HepG2 (cell line): ENCODE measurements around the gene ZFP36L2. TPM values are rescaled to one million over a fixed set of nuclear protein-coding genes. Genes with fewer than 3 reads are reported as not detected.

Experiments used
- CEBPB ChIP-seq: IDR thresholded peaks from 2 replicates; pipeline ENCODE4 v1.6.1; 2011; ENCODE audit warnings: low read depth, low read length, improper control_type of control experiment, borderline replicate concordance
- CHD2 ChIP-seq: IDR thresholded peaks from 2 replicates; pipeline ENCODE4 v1.6.1; 2011; ENCODE audit warnings: low read depth, low read length, improper control_type of control experiment
- GZF1 ChIP-seq: sonication (generic); formaldehyde crosslinking; IDR thresholded peaks from 2 replicates; pipeline ENCODE4 v1.5.1; 2020; ENCODE audit warnings: mild to moderate bottlenecking, missing genetic modification reagents
- MTA1 ChIP-seq: sonication (generic); formaldehyde crosslinking; IDR thresholded peaks from 2 replicates; pipeline ENCODE4 v1.4.0; 2020; ENCODE audit warnings: missing genetic modification reagents, mild to moderate bottlenecking, borderline replicate concordance
- STAG1 ChIP-seq: sonication (generic); formaldehyde crosslinking; IDR thresholded peaks from 2 replicates; pipeline ENCODE4 v1.4.0; 2020; ENCODE audit warnings: missing genetic modification reagents
- TCF12 ChIP-seq, 2 experiments: fragments of 450-650 bp in 1 of 2; sonication (generic) in 1 of 2; formaldehyde crosslinking in 1 of 2; IDR thresholded peaks; 2 replicates each; pipeline versions ENCODE4 v1.6.1 to v1.8.0; 2017 to 2022; ENCODE audit warnings: antibody characterized with exemption in 1 of 2, mild to moderate bottlenecking in 1 of 2, missing genetic modification reagents in 1 of 2, moderate library complexity in 1 of 2
- ZKSCAN1 ChIP-seq: fragments of 150-350 bp; IDR thresholded peaks from 2 replicates; pipeline ENCODE4 v1.6.1; 2014; ENCODE audit warnings: low read length
- ZNF484 ChIP-seq: sonication (generic); formaldehyde crosslinking; IDR thresholded peaks from 2 replicates; pipeline ENCODE4 v1.5.1; 2020; ENCODE audit warnings: mild to moderate bottlenecking, low read depth, missing genetic modification reagents, borderline replicate concordance
- ZNF768 ChIP-seq: sonication (generic); formaldehyde crosslinking; IDR thresholded peaks from 2 replicates; pipeline ENCODE4 v1.4.0; 2020; ENCODE audit warnings: missing genetic modification reagents
- ZSCAN30 ChIP-seq: sonication (generic); formaldehyde crosslinking; IDR thresholded peaks from 2 replicates; pipeline ENCODE4 v1.5.0; 2020; ENCODE audit warnings: mild to moderate bottlenecking, missing genetic modification reagents
- polyA plus RNA-seq, 8 experiments: library from polyadenylated mRNA; depleted of rRNA in 3 of 8; stranded (reverse) in 7 of 8; unstranded in 1 of 8; fragments of >200 nt; fragmentation: Illumina TruSeq in 4 of 8; extraction: Trizol in 4 of 8; gene quantifications; 2 replicates each; pipeline versions ENCODE4 v1.2.1 to v1.2.3, GENCODE V29; 2011 to 2016; ENCODE audit warnings: low read depth in 4 of 8, missing spikeins in 1 of 8, mixed read lengths in 1 of 8; ENCODE audit not compliant: insufficient read depth in 1 of 8
- total RNA-seq, 5 experiments: library from RNA; depleted of rRNA; stranded (reverse); fragments of >200 nt; fragmentation: Illumina TruSeq; extraction: Trizol; gene quantifications; 2 replicates each; pipeline ENCODE4 v1.2.3, GENCODE V29; 2016; ENCODE audit warnings: low read depth in 1 of 5
- TF ChIP-seq, protein P1 (sequence below): sonication (generic); formaldehyde crosslinking; IDR thresholded peaks from 2 replicates; pipeline ENCODE4 v1.4.0; 2020; ENCODE audit warnings: mild to moderate bottlenecking, missing genetic modification reagents
- TF ChIP-seq, protein P2 (sequence below), 2 experiments: fragments of 450-650 bp in 1 of 2; sonication (generic) in 1 of 2; formaldehyde crosslinking in 1 of 2; IDR thresholded peaks; 2 replicates each; pipeline versions ENCODE4 v1.6.1 to v1.8.0; 2016 to 2022; ENCODE audit warnings: antibody characterized with exemption in 1 of 2, mild to moderate bottlenecking in 1 of 2, missing genetic modification reagents in 1 of 2
- TF ChIP-seq, protein P3 (sequence below): sonication (generic); formaldehyde crosslinking; IDR thresholded peaks from 2 replicates; pipeline ENCODE4 v1.4.0; 2020; ENCODE audit warnings: missing genetic modification reagents

ZFP36L2 gene
- total and polyA plus RNA-seq, 2 of the 13 experiments (the other 11 are each of a cell fraction or from before 2014, with no cell fraction given) = 11.2 to 21.8 TPM

DNA sequence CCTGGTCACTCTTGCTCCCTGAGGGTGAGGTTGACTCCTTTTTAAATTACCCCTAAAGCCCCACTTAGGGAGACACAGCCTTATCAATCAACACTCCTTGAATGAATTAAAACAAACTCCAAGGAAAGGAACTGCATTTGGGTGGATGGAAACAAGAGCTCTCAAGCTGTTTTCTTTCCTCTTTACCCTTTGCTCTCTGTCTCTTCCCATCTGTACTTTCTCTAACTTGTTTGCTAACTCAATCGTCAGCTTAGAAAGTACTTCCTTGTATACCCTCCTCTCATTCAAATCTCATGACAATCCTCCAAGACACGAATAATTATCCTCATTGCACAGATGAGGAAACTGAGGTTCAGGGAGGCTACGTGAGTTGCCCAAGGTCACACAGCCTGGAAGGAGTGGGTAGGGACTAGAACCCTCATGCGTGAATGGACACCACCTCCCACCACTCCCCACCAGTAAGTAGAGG, 32.7 kb downstream of the ZFP36L2 start (continued):
- TF ChIP-seq MTA1 (CRISPR knock-in tag) (no peak; the same call in 1 of the 2 replicates), ZNF768 (peak; percentile 93; the same call in 1 of the 2 replicates), TCF12 (IDR thresholded peaks at IDR 0.05) (no peak), TCF12 (CRISPR knock-in tag; IDR thresholded peaks at IDR 0.05) (no peak), CHD2 (0 out of 2 replicates have a peak, but pooled peaks have one; percentile 42), STAG1 (CRISPR knock-in tag) (no peak), GZF1 (CRISPR knock-in tag) (0 out of 2 replicates have a peak, but pooled peaks have one; percentile 16), ZKSCAN1 (no peak), ZSCAN30 (CRISPR knock-in tag) (0 out of 2 replicates have a peak, but pooled peaks have one; percentile 8), ZNF484 (CRISPR knock-in tag) (no peak), CEBPB (no peak)
- TF ChIP-seq, protein P1, sequence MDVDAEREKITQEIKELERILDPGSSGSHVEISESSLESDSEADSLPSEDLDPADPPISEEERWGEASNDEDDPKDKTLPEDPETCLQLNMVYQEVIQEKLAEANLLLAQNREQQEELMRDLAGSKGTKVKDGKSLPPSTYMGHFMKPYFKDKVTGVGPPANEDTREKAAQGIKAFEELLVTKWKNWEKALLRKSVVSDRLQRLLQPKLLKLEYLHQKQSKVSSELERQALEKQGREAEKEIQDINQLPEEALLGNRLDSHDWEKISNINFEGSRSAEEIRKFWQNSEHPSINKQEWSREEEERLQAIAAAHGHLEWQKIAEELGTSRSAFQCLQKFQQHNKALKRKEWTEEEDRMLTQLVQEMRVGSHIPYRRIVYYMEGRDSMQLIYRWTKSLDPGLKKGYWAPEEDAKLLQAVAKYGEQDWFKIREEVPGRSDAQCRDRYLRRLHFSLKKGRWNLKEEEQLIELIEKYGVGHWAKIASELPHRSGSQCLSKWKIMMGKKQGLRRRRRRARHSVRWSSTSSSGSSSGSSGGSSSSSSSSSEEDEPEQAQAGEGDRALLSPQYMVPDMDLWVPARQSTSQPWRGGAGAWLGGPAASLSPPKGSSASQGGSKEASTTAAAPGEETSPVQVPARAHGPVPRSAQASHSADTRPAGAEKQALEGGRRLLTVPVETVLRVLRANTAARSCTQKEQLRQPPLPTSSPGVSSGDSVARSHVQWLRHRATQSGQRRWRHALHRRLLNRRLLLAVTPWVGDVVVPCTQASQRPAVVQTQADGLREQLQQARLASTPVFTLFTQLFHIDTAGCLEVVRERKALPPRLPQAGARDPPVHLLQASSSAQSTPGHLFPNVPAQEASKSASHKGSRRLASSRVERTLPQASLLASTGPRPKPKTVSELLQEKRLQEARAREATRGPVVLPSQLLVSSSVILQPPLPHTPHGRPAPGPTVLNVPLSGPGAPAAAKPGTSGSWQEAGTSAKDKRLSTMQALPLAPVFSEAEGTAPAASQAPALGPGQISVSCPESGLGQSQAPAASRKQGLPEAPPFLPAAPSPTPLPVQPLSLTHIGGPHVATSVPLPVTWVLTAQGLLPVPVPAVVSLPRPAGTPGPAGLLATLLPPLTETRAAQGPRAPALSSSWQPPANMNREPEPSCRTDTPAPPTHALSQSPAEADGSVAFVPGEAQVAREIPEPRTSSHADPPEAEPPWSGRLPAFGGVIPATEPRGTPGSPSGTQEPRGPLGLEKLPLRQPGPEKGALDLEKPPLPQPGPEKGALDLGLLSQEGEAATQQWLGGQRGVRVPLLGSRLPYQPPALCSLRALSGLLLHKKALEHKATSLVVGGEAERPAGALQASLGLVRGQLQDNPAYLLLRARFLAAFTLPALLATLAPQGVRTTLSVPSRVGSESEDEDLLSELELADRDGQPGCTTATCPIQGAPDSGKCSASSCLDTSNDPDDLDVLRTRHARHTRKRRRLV (CRISPR knock-in tag) = peak; percentile 8; the same call in 1 of the 2 replicates
- TF ChIP-seq, protein P2, sequence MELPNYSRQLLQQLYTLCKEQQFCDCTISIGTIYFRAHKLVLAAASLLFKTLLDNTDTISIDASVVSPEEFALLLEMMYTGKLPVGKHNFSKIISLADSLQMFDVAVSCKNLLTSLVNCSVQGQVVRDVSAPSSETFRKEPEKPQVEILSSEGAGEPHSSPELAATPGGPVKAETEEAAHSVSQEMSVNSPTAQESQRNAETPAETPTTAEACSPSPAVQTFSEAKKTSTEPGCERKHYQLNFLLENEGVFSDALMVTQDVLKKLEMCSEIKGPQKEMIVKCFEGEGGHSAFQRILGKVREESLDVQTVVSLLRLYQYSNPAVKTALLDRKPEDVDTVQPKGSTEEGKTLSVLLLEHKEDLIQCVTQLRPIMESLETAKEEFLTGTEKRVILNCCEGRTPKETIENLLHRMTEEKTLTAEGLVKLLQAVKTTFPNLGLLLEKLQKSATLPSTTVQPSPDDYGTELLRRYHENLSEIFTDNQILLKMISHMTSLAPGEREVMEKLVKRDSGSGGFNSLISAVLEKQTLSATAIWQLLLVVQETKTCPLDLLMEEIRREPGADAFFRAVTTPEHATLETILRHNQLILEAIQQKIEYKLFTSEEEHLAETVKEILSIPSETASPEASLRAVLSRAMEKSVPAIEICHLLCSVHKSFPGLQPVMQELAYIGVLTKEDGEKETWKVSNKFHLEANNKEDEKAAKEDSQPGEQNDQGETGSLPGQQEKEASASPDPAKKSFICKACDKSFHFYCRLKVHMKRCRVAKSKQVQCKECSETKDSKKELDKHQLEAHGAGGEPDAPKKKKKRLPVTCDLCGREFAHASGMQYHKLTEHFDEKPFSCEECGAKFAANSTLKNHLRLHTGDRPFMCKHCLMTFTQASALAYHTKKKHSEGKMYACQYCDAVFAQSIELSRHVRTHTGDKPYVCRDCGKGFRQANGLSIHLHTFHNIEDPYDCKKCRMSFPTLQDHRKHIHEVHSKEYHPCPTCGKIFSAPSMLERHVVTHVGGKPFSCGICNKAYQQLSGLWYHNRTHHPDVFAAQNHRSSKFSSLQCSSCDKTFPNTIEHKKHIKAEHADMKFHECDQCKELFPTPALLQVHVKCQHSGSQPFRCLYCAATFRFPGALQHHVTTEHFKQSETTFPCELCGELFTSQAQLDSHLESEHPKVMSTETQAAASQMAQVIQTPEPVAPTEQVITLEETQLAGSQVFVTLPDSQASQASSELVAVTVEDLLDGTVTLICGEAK (IDR thresholded peaks at IDR 0.05) = peak; percentile 22; the same call in 1 of the 2 replicates
- TF ChIP-seq, protein P2 (CRISPR knock-in tag; IDR thresholded peaks at IDR 0.05) = no peak
- TF ChIP-seq, protein P3, sequence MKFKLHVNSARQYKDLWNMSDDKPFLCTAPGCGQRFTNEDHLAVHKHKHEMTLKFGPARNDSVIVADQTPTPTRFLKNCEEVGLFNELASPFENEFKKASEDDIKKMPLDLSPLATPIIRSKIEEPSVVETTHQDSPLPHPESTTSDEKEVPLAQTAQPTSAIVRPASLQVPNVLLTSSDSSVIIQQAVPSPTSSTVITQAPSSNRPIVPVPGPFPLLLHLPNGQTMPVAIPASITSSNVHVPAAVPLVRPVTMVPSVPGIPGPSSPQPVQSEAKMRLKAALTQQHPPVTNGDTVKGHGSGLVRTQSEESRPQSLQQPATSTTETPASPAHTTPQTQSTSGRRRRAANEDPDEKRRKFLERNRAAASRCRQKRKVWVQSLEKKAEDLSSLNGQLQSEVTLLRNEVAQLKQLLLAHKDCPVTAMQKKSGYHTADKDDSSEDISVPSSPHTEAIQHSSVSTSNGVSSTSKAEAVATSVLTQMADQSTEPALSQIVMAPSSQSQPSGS = no peak
